H1 (cell line): ENCODE results near the gene ASB17.

Source experiments
- CBX5 ChIP-seq: fragments of 300-800, 300-1000 bp; sonication (generic); IDR thresholded peaks from 2 replicates; pipeline ENCODE4 v1.7.1; 2016; ENCODE audit warnings: antibody characterized with exemption, low read length, low read depth
- CEBPB ChIP-seq: IDR thresholded peaks from 2 replicates; pipeline ENCODE4 v1.6.1; 2012; ENCODE audit warnings: low read depth, low read length
- TF ChIP-seq, protein P1 (sequence below), 3 experiments: IDR thresholded peaks; 1 replicate in 2 of 3; 2 replicates in 1 of 3; pipeline versions ENCODE4 v1.5.1 to v1.6.1; 2011; ENCODE audit warnings: low read length in 3 of 3, mild to moderate bottlenecking in 3 of 3, inconsistent platforms in 2 of 3, low read depth in 1 of 3, moderate library complexity in 1 of 3; ENCODE audit not compliant: insufficient read depth in 1 of 3; ENCODE audit errors: control extremely low read depth in 1 of 3

DNA sequence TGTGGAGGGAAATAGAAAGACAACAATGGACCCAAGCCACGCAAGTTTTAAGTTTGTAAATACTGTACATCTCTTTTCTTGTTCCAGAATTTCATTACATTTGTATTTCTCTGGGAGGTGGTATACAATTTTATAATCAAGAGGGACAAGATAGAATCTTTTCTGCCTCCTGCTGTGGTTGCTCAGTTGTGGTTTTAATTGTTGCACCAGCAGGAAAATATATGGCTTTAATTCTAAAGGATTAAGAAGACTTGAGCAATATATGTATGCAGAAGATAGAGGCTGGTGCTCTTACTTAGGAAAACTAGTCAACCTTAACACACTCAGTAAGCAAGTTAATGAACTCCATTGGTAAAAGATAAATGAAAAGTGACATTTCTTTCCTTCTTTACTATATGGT lies 19.8 kb upstream of the ASB17 start:
- TF ChIP-seq, protein P1, sequence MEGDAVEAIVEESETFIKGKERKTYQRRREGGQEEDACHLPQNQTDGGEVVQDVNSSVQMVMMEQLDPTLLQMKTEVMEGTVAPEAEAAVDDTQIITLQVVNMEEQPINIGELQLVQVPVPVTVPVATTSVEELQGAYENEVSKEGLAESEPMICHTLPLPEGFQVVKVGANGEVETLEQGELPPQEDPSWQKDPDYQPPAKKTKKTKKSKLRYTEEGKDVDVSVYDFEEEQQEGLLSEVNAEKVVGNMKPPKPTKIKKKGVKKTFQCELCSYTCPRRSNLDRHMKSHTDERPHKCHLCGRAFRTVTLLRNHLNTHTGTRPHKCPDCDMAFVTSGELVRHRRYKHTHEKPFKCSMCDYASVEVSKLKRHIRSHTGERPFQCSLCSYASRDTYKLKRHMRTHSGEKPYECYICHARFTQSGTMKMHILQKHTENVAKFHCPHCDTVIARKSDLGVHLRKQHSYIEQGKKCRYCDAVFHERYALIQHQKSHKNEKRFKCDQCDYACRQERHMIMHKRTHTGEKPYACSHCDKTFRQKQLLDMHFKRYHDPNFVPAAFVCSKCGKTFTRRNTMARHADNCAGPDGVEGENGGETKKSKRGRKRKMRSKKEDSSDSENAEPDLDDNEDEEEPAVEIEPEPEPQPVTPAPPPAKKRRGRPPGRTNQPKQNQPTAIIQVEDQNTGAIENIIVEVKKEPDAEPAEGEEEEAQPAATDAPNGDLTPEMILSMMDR (IDR thresholded peaks at IDR 0.05; ENCODE audit: control extremely low read depth in 1 of 3, insufficient read depth in 1 of 3, low read depth in 1 of 3, low read length in 3 of 3), result no peak
- no peak for TF ChIP-seq CBX5
- TF ChIP-seq CEBPB, result no peak
